Osteocyte (in vitro differentiated cells): ENCODE data around the gene B3GNT2. TPM values are rescaled to one million over a fixed set of nuclear protein-coding genes. Genes with fewer than 3 reads are reported as not detected.

Experiments used
- DNase-seq: peaks from one replicate; pipeline ENCODE4 v3.0.0; 2021; ENCODE audit warnings: mixed read lengths; ENCODE audit not compliant: unreplicated experiment; ENCODE audit errors: extremely low spot score
- H3K27ac Mint-ChIP-seq: one replicate; pipeline ENCODE4 v1.8.0; 2021; ENCODE audit warnings: mild to moderate bottlenecking, mixed read lengths; ENCODE audit not compliant: unreplicated experiment
- H3K27me3 Mint-ChIP-seq: one replicate; pipeline ENCODE4 v1.8.0; 2021; ENCODE audit warnings: mixed read lengths; ENCODE audit not compliant: unreplicated experiment
- H3K36me3 Mint-ChIP-seq: one replicate; pipeline ENCODE4 v1.8.0; 2021; ENCODE audit warnings: mixed read lengths; ENCODE audit not compliant: unreplicated experiment
- H3K4me1 Mint-ChIP-seq: one replicate; pipeline ENCODE4 v1.8.0; 2021; ENCODE audit warnings: mixed read lengths; ENCODE audit not compliant: unreplicated experiment
- H3K4me3 Mint-ChIP-seq: one replicate; pipeline ENCODE4 v1.8.0; 2021; ENCODE audit warnings: mild to moderate bottlenecking, moderate library complexity, mixed read lengths; ENCODE audit not compliant: unreplicated experiment
- H3K9me3 Mint-ChIP-seq: one replicate; pipeline ENCODE4 v1.8.0; 2021; ENCODE audit warnings: mixed read lengths; ENCODE audit not compliant: unreplicated experiment
- total RNA-seq: library from RNA; stranded (reverse); gene quantifications from 2 replicates; pipeline ENCODE4 v1.2.1, GENCODE V29; 2021
- TF ChIP-seq, protein P1 (sequence below): fragments of 200-600 bp; sonication (generic); IDR thresholded peaks from 2 replicates; pipeline ENCODE4 v1.5.0; 2021; ENCODE audit warnings: antibody characterized with exemption, mild to moderate bottlenecking, moderate library complexity

The B3GNT2 gene
- total RNA-seq, 1 donor from 2014 or later: 7.9 TPM

DNA sequence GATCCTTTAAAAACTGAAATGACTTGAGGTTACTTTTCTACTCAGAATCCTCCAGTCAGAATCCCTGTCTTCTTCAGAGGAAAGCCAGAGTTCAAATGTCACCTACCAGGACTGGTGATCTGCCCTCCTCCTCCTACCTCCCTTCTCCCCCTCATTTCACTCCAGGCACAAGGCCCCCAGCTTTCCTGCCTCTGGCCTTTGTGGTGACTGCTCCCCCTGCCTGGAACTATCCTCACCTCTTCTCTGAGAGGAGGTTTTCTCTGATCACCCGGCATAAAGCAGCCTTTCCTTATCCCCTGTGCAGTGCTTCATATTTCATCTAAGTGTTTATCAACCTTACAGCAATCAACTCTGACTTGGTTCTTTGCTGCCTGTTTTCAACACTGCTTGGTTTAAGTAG is 6.8 kb downstream of the B3GNT2 start:
- H3K27me3 Mint-ChIP-seq: no peaks in the 10 kb centered on the region
- no peaks in the 10 kb centered on the region for H3K9me3 Mint-ChIP-seq
- TF ChIP-seq, protein P1, sequence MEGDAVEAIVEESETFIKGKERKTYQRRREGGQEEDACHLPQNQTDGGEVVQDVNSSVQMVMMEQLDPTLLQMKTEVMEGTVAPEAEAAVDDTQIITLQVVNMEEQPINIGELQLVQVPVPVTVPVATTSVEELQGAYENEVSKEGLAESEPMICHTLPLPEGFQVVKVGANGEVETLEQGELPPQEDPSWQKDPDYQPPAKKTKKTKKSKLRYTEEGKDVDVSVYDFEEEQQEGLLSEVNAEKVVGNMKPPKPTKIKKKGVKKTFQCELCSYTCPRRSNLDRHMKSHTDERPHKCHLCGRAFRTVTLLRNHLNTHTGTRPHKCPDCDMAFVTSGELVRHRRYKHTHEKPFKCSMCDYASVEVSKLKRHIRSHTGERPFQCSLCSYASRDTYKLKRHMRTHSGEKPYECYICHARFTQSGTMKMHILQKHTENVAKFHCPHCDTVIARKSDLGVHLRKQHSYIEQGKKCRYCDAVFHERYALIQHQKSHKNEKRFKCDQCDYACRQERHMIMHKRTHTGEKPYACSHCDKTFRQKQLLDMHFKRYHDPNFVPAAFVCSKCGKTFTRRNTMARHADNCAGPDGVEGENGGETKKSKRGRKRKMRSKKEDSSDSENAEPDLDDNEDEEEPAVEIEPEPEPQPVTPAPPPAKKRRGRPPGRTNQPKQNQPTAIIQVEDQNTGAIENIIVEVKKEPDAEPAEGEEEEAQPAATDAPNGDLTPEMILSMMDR: no peak
- peaks cover 24% of the 10 kb centered on the region for H3K4me1 Mint-ChIP-seq
- no peaks in the 10 kb centered on the region for H3K36me3 Mint-ChIP-seq
- H3K27ac Mint-ChIP-seq: no peak overlapping the region
- no peak overlapping the region for H3K4me3 Mint-ChIP-seq
- DNase-seq: no peak

DNA sequence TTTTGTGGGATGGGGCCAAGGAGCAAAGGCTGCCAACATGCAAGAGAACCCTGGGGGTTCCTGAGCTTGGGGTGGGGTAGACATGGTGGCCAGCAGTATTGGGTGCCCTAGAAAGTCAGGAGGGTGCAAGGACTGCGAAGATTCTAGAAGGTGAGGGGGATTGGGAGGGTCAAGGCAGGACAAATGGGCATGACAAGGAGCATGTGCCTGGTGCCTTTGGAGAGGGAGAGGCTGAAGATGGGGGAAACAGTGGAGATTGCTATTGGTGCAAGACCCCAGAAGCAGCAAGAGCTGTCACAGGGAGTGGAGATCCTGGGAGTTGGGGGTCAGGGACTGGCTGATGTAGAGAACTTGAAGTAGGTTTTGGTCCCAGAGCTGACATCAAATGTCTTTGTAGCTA is 7.5 kb downstream of the B3GNT2 start:
- TF ChIP-seq, protein P1: no peak
- H3K9me3 Mint-ChIP-seq: no peaks in the 10 kb centered on the region
- H3K27me3 Mint-ChIP-seq: no peaks in the 10 kb centered on the region
- no peaks in the 10 kb centered on the region for H3K36me3 Mint-ChIP-seq
- no peak overlapping the region for H3K27ac Mint-ChIP-seq
- H3K4me1 Mint-ChIP-seq: peaks cover 17% of the 10 kb centered on the region
- no peak overlapping the region for H3K4me3 Mint-ChIP-seq
- no peak for DNase-seq

DNA sequence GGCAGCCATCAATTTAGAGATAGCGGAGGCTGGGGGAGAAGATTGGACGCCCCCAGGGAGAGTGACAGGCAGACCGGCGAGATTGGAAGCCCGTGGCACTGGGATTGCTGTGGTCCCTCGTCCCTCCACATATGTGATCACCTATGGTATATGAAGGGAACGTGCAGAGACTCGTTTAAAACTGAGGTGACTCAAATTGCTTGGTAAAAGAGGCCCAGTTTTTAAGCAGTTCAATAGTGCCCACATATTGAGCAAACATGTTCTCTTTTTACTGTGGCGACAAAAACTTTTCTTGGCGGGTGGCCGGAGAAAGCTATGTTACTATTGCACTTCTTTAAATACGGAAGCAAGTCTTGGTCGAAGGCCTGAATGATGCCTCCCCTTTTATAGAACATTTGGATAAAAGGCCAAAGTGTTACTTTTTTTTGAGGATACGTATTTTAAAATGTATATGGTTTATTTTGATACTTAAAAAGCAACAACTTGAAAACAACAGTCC is 9.1 kb downstream of the B3GNT2 start:
- Mint-ChIP-seq H3K27ac (no peak overlapping the region), H3K27me3 (no peaks in the 10 kb centered on the region), H3K36me3 (peaks cover 1% of the 10 kb centered on the region), H3K4me1 (peaks cover 8% of the 10 kb centered on the region), H3K9me3 (no peaks in the 10 kb centered on the region), H3K4me3 (no peak overlapping the region)
- DNase-seq: no peak
- TF ChIP-seq, protein P1: no peak

DNA sequence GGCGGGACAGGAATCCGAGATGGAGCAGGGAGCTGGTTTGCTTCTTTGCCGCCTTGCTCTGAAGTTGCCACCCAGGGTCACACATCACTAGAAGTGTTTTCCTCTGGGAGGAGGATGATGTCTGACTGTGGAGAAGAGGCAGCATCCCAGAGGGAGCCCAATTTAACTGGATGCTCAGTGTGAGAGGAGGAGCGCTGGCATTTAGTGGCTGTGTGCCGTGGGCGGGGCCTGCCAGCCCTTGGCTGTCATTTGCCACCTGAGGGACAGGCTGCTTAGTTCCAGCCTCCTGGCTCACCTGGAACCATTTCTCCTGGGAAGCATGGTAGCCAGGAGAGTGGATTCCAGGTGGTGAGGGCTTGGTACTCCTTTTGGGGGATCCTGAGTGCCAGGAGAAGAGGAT is 9.6 kb downstream of the B3GNT2 start:
- DNase-seq: no peak
- Mint-ChIP-seq H3K4me1 (peaks cover 6% of the 10 kb centered on the region), H3K27ac (no peak overlapping the region), H3K27me3 (no peaks in the 10 kb centered on the region), H3K36me3 (peaks cover 4% of the 10 kb centered on the region), H3K4me3 (no peak overlapping the region), H3K9me3 (no peaks in the 10 kb centered on the region)
- TF ChIP-seq, protein P1: no peak

DNA sequence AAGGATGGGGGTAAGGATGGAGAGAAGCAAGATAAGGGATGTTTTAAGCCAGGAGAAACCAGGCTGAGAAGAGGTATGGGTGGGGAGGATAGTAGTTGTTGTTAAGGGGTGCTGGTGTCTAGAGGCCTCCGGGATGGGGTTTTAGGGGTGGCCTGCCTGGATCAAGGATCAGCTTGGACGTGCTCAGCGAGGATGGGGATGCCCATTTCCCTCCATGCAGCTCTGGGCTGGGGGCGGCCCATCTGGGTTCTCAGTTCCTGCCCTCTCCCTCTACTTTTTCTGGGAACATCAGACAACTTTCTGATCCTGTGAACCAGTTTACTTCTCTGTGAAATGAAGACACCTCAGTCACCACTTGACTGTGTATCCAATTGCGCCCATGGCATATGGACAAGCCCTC is 10.1 kb downstream of the B3GNT2 start:
- Mint-ChIP-seq H3K4me1 (peaks cover 6% of the 10 kb centered on the region), H3K4me3 (no peak overlapping the region), H3K27ac (no peak overlapping the region), H3K27me3 (no peaks in the 10 kb centered on the region), H3K36me3 (peaks cover 4% of the 10 kb centered on the region), H3K9me3 (no peaks in the 10 kb centered on the region)
- no peak for DNase-seq
- TF ChIP-seq, protein P1: no peak
